GM12875 (cell line): ENCODE measurements around the gene THOC2.
"Not testable (repeated sequence)": the region's sequence is repeated elsewhere in the genome, so short reads cannot be mapped to it uniquely, and the experiment has no call there.

ENCODE experiments used
- H3K4me3 ChIP-seq: one replicate; pipeline ENCODE4 v1.5.1; 2011; ENCODE audit warnings: low read depth, low read length, control low read depth
- TF ChIP-seq, protein P1 (sequence below): IDR thresholded peaks from 2 replicates; pipeline ENCODE4 v1.5.1; 2011; ENCODE audit warnings: low read depth, mild to moderate bottlenecking, control low read depth, inconsistent platforms, low read length, moderate library complexity, borderline replicate concordance; ENCODE audit not compliant: insufficient read depth

The THOC2 gene

DNA sequence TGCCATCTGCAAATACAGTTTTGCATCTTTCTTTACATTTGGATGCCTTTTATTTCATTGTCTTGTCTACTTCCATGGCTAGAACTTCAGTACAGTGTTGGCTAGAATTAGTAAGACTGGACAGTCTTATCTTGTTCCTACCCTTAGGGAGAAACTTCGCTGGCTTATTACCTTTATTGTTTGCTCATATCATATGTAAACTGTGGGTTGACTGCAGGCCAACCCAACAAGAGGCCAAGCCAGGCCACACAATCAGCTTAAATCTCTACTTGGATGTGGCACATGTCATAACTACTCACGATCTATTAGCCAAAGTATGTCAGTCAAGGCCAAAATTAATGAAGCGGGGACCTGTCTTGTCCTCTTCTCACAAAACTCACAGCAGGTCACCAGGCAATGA lies 144.1 kb downstream of the THOC2 start:
- no peak overlapping the region for H3K4me3 ChIP-seq
- TF ChIP-seq, protein P1, sequence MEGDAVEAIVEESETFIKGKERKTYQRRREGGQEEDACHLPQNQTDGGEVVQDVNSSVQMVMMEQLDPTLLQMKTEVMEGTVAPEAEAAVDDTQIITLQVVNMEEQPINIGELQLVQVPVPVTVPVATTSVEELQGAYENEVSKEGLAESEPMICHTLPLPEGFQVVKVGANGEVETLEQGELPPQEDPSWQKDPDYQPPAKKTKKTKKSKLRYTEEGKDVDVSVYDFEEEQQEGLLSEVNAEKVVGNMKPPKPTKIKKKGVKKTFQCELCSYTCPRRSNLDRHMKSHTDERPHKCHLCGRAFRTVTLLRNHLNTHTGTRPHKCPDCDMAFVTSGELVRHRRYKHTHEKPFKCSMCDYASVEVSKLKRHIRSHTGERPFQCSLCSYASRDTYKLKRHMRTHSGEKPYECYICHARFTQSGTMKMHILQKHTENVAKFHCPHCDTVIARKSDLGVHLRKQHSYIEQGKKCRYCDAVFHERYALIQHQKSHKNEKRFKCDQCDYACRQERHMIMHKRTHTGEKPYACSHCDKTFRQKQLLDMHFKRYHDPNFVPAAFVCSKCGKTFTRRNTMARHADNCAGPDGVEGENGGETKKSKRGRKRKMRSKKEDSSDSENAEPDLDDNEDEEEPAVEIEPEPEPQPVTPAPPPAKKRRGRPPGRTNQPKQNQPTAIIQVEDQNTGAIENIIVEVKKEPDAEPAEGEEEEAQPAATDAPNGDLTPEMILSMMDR: no peak

DNA sequence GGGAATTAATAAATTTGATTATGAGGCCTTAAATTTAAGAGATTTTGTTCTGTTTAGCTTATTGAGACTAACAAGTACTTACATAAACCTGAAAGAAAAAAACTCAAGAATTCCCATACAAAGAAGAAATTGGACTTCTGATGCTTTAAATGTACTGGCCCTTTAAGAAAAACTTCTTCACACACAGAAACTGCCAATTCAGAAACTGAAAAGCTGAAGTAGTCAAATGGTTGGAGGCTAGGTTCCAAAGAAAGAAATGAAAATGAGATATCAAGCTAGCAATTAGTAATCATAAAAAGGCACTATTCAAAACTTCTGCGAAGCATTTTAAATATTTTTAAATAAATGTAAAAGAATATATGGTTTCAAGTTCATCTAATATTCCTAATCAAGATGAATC lies 151.3 kb downstream of the THOC2 start:
- TF ChIP-seq, protein P1: no peak
- H3K4me3 ChIP-seq: no peak overlapping the region

DNA sequence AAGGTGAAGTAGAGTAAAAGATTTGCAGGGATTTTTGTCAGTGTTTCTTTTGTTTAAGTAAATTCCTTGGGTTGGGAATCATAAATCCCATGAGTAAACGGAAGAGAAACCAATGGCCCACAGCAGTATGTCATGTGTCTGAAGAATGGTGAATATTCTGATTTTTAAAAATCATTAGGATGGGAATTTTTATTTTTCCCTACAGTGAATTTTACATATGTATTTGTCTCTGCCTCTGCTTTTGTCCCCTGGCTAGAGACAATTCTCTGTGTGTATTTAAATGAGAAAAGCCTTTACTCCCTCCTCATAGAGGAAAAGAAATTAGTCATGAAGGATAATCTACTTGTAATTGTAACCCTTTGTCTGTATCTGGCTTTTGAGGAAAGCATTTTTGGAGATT lies 152.1 kb downstream of the THOC2 start:
- H3K4me3 ChIP-seq: no peak overlapping the region

DNA sequence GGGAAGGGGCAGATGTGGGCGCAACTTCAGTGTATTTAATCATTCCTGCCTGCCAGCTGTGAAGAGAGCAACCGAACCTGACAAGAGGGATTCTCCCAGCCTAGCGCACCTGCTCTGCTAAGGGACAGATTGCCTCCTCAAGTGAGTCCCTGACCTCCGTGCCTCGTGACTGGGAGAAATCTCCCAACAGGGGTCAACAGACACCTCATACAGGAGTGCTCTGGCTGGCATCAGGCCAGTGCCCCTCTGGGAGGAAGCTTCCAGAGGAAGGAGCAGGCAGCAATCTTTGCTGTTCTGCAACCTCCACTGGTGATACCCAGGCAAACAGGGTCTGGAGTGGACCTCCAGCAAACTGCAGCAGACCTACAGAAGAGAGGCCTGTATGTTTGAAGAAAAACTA lies 158.8 kb downstream of the THOC2 start:
- H3K4me3 ChIP-seq: not testable (repeated sequence)

More for the DNA sequence above, 152.1 kb downstream of the THOC2 start:
- TF ChIP-seq, protein P1: no peak

DNA sequence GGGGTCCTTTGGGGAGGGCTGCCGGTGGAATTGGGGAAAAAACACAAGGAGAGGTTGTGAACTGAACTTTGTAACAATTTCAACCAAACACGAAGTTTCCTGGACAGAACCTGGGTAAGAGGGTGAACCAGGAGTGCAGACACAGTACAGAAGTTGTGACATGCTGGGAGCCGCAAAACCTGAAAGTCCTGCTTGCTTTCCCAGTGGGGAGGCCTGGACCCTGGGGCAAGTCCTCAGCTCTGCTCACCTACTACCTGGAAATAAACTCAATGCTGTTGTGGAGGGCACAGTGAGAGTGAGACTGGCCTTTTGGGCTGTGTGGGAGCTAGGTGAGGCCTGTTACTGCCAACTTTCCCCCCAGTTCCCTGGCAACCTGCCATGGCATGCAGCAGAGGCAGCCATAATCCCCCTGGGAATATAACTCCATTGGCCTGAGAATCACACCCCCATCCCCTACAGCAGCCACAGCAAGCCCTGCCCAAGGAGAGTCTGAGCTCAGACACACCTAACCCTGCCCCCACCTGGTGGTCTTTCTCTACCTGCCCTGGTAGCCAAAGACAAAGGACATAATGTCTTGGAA lies 162.8 kb downstream of the THOC2 start:
- TF ChIP-seq, protein P1: no peak
- H3K4me3 ChIP-seq: no peak overlapping the region

DNA sequence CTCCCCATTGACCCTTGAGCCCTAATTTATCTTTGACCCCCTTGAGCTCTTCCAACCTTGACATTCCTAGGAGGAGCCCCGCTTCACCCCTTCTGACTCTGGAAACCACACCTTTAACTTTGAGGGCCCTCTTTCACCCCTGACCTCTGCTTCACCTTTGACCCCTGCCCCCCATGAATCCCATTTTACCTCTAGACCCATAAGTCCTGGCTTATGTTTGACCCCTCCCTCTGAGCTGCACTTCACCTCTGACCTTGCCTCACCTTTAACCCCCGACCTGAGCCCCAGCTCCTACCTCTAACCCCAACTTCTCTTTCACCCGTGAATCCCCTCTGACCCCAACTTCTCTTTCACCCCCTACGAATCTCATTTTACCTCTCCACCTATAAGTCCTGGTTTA lies 169.7 kb downstream of the THOC2 start:
- TF ChIP-seq, protein P1: no peak
- H3K4me3 ChIP-seq: no peak overlapping the region

DNA sequence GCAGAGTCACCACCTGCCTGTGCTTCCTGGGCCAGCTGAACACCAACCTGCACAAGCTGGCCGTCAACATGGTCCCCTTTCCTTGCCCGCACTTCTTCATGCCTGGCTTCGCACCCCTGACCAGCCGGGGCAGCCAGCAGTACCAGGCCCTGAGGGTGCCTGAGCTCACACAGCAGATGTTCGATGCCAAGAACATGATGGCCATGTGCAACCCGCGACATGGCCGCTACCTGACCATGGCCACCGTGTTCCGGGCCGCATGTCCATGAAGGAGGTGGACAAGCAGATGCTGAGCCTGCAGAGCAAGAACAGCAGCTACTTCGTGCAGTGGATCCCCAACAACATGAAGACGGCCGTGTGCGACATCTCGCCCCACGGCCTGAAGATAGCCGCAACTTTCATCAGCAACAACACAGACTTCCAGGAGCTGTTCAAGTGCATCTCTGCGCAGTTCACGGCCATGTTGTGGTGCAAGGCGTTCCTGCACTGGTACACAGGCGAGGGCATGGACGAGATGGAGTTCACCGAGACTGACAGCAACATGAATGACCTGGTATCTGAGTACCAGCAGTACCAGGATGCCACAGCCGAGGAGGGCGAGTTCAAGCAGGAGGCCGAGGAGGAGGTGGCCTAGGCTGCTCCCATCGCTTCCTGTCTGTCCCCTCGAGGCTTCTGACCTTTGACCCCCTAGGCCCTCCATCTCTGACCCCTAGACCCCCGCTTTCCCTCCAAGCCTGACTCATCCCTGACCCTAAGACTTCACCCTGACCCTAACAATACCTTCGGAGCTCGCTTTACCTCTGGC lies 170.3 kb downstream of the THOC2 start:
- TF ChIP-seq, protein P1: no peak
- no peak overlapping the region for H3K4me3 ChIP-seq
